Right lung (tissue), 5 donors: Measurements from ENCODE around the gene COPS9. TPM values are rescaled to one million over a fixed set of nuclear protein-coding genes. Genes with fewer than 3 reads are reported as not detected.
A peak's percentile ranks its signal among the peaks of the same experiment; 100 is the strongest.

Source experiments
- DNase-seq, 2 donors: peaks; one replicate each; pipeline ENCODE4 v3.0.0-alpha.2; 2013
- polyA plus RNA-seq, 5 donors: library from polyadenylated mRNA; unstranded; fragments of 120-200 nt; gene quantifications; one replicate each; pipeline versions ENCODE4 v1.2.1 to v1.2.3, GENCODE V29; 2013; ENCODE audit warnings: inconsistent platforms in 1 of 5, low replicate concordance in 1 of 5; ENCODE audit not compliant: insufficient read length in 5 of 5, insufficient read depth in 1 of 5

COPS9 gene
- polyA plus RNA-seq, 5 donors = 49.0 to 116 (median 72.5) TPM

- no peak for DNase-seq
These were observed 17.3 kb upstream of the COPS9 start for GRCh38 chr2:240153418-240153817.

- no peak for DNase-seq
These were observed 15.4 kb upstream of the COPS9 start for GRCh38 chr2:240151477-240152031.

- no peak for DNase-seq
These were observed 14.1 kb upstream of the COPS9 start for GRCh38 chr2:240149943-240150784.

DNA sequence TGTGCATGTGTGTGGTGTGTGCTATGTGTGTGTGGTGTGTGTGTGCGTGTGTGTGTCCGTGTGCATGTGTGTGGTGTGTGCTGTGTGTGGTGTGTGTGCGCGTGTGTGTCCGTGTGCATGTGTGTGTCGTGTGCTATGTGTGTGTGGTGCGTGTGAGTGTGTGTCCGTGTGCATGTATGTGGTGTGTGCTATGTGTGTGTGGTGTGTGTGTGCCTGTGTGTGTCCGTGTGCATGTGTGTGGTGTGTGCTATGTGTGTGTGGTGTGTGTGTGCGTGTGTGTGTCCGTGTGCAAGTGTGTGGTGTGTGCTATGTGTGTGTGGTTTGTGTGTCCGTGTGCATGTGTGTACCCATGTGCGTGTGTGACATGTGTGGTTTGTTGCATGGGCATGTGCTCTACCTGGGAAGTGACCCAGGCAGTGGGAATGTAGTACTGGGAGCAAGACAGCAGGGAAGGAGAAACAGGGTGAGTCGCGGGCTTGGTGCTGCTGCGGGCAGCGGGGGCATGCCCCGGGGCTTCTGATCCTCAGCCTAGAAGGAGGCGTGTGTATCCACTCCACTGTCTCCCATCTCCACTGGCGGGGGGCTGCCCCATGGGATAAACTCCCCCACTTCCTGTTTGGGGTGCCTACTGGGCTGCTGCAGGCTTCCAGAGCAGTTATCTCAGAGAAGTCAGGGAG is 11.9 kb upstream of the COPS9 start:
- DNase-seq = no peak

DNA sequence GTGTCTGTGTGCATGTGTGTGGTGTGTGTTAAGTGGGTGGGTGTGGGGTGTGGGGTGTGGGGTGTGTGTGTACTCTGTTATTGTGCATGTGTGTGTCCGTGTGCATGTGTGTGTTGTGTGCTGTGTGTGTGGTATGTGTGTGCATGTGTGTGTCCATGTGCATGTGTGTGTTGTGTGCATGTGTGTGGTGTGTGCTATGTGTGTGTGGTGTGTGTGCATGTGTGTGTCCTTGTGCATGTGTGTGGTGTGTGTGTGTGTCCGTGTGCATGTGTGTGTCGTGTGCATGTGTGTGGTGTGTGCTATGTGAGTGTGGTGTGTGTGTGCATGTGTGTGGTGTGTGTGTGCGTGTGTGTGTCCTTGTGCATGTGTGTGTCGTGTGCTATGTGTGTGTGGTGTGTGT is 11.3 kb upstream of the COPS9 start:
- no peak for DNase-seq

DNA sequence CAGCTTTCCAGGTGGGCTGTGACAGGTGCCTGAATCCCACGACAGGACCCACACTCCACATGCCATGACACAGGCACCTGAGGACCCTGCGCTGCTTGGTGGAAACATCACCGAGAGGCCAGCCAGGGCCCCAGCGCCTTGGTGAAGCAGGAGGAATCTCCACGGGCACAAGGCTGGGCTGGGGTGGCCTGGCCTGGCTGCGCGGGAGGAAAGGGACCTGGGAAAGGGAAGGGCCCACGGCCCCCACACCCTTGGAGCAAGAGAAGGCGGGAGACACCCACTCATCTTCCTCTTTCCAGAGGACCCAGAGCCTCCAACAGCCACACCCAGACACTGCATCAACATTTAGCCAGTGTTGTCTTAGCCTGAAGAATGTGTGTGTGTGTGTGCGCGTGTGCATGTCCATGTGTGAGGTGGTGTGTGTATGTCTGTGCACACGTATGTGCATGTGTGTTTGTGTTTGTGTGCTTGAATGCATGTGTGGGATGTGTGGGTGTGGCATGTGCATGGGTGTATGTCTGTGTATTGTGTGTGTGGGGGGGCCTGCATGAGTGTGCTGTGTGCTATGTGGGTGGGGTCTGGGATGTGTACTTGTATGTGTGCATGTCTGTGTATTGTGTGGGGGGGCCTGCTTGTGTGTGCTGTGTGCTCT is 10.6 kb upstream of the COPS9 start:
- DNase-seq = no peak

- DNase-seq = no peak
These were observed 10.0 kb upstream of the COPS9 start for GRCh38 chr2:240146141-240146561.

- no peak for DNase-seq
These were observed 9.4 kb upstream of the COPS9 start for GRCh38 chr2:240145461-240145860.

DNA sequence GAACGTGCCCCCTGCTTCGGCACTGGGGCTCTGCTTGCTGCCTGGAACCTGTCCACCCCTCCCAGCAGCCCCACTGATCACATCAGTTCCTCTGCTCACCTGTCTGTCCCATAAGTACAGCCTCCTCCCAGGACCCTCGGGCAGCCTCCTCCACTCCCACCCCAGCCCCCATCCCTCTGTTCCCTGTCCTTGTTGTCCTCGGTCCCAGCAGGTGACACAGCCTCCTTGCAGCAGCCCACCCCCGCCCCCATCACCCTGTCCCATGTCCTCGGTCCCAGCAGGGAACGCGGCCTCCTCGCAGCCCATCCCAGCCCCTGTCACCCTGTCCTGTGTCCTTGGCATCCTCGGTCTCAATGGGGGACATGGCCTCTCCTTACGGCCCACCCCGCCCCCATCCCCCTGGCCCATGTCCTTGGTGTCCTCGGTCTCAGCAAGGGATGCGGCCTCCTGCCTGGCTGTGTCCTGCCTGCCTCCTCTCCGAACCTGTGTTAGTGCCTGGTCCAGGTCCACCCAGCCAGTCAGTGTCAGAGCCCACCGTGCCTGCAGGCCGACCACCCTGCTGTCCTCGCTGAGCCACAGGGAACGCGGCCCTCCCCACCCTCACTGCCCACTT is 8.7 kb upstream of the COPS9 start:
- DNase-seq = no peak

DNA sequence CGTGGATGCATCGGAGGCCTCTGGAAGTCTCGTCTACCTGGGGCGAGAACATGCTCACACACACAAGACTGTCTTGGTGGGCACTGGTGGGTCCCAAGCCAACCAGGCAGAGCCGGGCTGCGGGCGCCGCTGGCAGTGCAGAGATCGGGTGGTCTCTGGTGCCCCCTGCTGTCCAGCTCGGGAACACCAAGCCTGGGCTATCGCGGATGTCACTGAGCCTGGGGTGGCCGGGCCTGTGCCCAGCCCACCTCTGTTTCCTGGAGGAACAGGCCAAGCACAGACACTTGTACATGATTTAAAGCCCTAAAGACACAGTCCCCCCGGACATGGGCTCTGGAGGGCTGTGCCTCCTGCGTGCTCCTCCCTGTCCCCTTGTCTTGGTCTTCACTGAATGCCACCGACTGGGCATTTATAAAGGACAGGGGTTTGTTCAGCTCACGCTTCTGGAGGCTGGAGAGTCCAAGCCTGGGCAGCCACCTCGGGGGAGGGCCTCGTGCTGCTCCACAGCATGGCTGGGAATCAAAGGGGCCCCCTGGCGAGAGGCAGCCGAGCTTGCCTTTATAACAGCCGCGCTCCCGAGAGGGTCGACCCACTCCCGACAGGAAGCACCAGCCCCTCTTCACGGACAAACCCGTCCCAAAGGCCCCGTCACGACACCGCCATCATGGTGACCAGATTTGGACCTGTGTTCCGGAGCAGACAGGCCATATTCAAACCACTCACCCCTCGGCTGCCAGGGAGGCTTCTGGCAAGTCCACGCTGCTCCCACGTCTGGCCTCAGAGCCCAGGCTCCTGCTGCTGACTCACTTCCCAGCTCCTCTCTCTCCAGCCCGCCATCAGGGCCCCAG is 7.9 kb upstream of the COPS9 start:
- DNase-seq = peak; percentile 35 to 55

GRCh38 chr2:240143276-240143675 is 7.2 kb upstream of the COPS9 start:
- no peak for DNase-seq

DNA sequence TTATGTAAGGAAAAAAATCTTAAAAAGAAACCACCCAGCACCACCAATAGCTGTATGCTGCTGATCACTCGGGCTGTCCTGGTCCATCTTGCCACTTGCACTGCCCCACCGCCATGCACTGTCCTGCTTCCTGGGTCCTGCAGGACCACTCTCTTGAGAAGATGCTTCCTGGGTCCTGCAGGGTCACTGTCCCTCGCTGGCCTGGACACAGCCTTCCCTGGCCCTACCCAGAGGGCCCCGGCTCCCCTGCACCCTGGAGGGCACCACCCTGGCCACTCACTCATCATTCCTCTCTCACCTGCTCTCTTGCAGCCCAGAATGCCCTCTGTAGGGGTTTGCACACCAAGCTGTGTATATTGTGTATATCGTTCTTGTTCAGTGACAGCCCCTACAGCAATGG is 6.8 kb upstream of the COPS9 start:
- DNase-seq = no peak

GRCh38 chr2:240142256-240142775 is 6.2 kb upstream of the COPS9 start:
- DNase-seq = no peak

GRCh38 chr2:240141736-240142135 is 5.6 kb upstream of the COPS9 start:
- no peak for DNase-seq

DNA sequence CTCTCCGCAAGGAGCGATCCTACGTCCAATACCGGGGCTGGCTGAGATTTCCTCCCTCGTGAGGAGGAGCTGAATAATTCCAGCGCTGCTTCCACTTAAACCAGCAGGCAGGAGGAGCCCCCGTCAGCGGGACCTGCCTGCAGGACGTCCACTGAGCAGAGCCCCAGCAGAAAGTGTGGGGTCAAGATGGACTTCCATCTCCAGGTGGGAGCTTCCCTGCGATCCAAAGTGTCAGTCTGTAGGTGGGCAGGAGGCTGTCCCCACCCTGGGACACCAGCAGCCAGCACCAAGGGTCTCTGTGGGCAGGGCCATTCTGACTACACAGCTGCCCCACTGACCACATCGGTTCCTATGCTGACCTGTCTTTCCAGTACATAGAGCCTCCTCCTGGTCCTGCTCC is 4.8 kb upstream of the COPS9 start:
- no peak for DNase-seq

GRCh38 chr2:240140511-240140910 is 4.4 kb upstream of the COPS9 start, which contains the start of gene OTOS:
Gene OTOS (minus strand): TSS chr2:240140658. CDS start chr2:240140326, 332 bp downstream.
- DNase-seq = no peak

GRCh38 chr2:240139666-240140393 is 3.7 kb upstream of the COPS9 start:
- DNase-seq = no peak

- DNase-seq = no peak
These were observed 2.9 kb upstream of the COPS9 start for GRCh38 chr2:240139011-240139441.

GRCh38 chr2:240138254-240138984 is 2.3 kb upstream of the COPS9 start:
- no peak for DNase-seq
